HepG2 (cell line): ENCODE data around the gene LEPROT. TPM values are rescaled to one million over a fixed set of nuclear protein-coding genes. Genes with fewer than 3 reads are reported as not detected.

Experiments
- ATAC-seq: fragments of 200-7000 bp; cut with Tn5 transposase; 3 replicates; pipeline ENCODE4 v1.9.1; 2020; ENCODE audit warnings: mild to moderate bottlenecking, moderate library complexity
- BruUV-seq: library from RNA; stranded (reverse); fragments of 400-500 nt; replicated peaks from 2 replicates; lab custom pipeline; 2021; lab: Mats Ljungman, UMichigan
- CTCF ChIA-PET: fragments of 300-600 bp; formaldehyde crosslinking; extraction: SDS; loops from one replicate; lab custom pipeline; 2021; ENCODE audit warnings: low total read pairs, inconsistent platforms, low intra/inter-chr PET ratio; lab: Yijun Ruan, JAX
- POLR2A ChIA-PET: fragments of 350-600 bp; sonication (Branson Sonifier 250); formaldehyde crosslinking; loops from one replicate; lab custom pipeline; 2020; ENCODE audit warnings: antibody characterized with exemption, inconsistent platforms; lab: Yijun Ruan, JAX
- DNase-seq: peaks from one replicate; pipeline ENCODE4 v3.0.0-alpha.2; 2015; ENCODE audit warnings: low spot score
- FAIRE-seq: peaks from 3 replicates; lab custom pipeline; 2011; peaks lifted over from hg19 to GRCh38; lab: Jason Lieb, UNC
- H2AFZ ChIP-seq: one replicate; pipeline ENCODE4 v1.6.1; 2011; ENCODE audit warnings: low read length, inconsistent platforms
- H3K27ac ChIP-seq: fragments of 300-600 bp; 3 replicates; pipeline ENCODE4 v1.8.0; 2011; ENCODE audit warnings: mixed run types, mild to moderate bottlenecking, mixed read lengths, low read length, inconsistent platforms; ENCODE audit not compliant: insufficient read depth; ENCODE audit errors: extremely low read length
- H3K27me3 ChIP-seq, 2 experiments: fragments of 200-600 bp in 1 of 2; 2 replicates in 1 of 2; 3 replicates in 1 of 2; pipeline versions ENCODE4 v1.6.0 to v1.8.0; 2011; ENCODE audit warnings: low read length in 2 of 2, mild to moderate bottlenecking in 2 of 2, moderate library complexity in 2 of 2, inconsistent platforms in 1 of 2; ENCODE audit not compliant: insufficient read depth in 2 of 2, control insufficient read depth in 1 of 2
- H3K36me3 ChIP-seq, 2 experiments: fragments of 200-600 bp in 1 of 2; replicated peaks in 1 of 2; 2 replicates in 1 of 2; 3 replicates in 1 of 2; pipeline versions ENCODE4 v1.5.1 to v1.8.0; 2011; ENCODE audit warnings: low read length in 2 of 2, inconsistent platforms in 1 of 2; ENCODE audit not compliant: insufficient read depth in 2 of 2, control insufficient read depth in 1 of 2
- H3K4me1 ChIP-seq: 2 replicates; pipeline ENCODE4 v1.5.1; 2012; ENCODE audit warnings: low read length, inconsistent platforms; ENCODE audit not compliant: insufficient read depth
- H3K4me2 ChIP-seq: 2 replicates; pipeline ENCODE4 v1.6.0; 2011; ENCODE audit warnings: low read depth, low read length, inconsistent platforms
- H3K4me3 ChIP-seq, 3 experiments: fragments of 200-600 bp in 1 of 3; sonication (generic), shearing (Covaris generic) in 1 of 3; replicated peaks in 1 of 3; 2 replicates each; pipeline ENCODE4 v1.5.1; 2011 to 2016; ENCODE audit warnings: low read length in 3 of 3, inconsistent platforms in 2 of 3, low read depth in 2 of 3, mild to moderate bottlenecking in 2 of 3, control low read depth in 1 of 3, mixed read lengths in 1 of 3; ENCODE audit not compliant: insufficient read depth in 1 of 3
- H3K79me2 ChIP-seq: one replicate; pipeline ENCODE4 v1.6.1; 2011; ENCODE audit warnings: low read length, inconsistent platforms; ENCODE audit not compliant: insufficient read depth
- H3K9ac ChIP-seq: 2 replicates; pipeline ENCODE4 v1.6.0; 2011; ENCODE audit warnings: mild to moderate bottlenecking, low read depth, low read length, inconsistent platforms; ENCODE audit not compliant: insufficient read depth
- H3K9me3 ChIP-seq: 2 replicates; pipeline ENCODE4 v1.5.1; 2012; ENCODE audit warnings: mild to moderate bottlenecking, low read length
- H4K20me1 ChIP-seq: 2 replicates; pipeline ENCODE4 v1.6.0; 2011; ENCODE audit warnings: inconsistent platforms, mild to moderate bottlenecking, low read length, moderate library complexity; ENCODE audit not compliant: insufficient read depth
- GPN1 ChIP-seq: sonication (generic); formaldehyde crosslinking; IDR thresholded peaks from 2 replicates; pipeline ENCODE4 v1.5.1; 2020; ENCODE audit warnings: missing genetic modification reagents, borderline replicate concordance
- HNRNPUL1 ChIP-seq: fragments of 200-400 bp; formaldehyde crosslinking; IDR thresholded peaks from 2 replicates; pipeline ENCODE4 v1.6.1; 2017; ENCODE audit warnings: low read depth, mild to moderate bottlenecking, low read length, moderate library complexity
- PHB2 ChIP-seq: fragments of 450-650 bp; IDR thresholded peaks from 2 replicates; pipeline ENCODE4 v1.6.1; 2018; ENCODE audit not compliant: partially characterized antibody
- REPIN1 ChIP-seq: sonication (generic); formaldehyde crosslinking; IDR thresholded peaks from 2 replicates; pipeline ENCODE4 v1.8.0; 2022; ENCODE audit warnings: missing genetic modification reagents, low read depth, mild to moderate bottlenecking, borderline replicate concordance
- TAF1 ChIP-seq: sonication (generic); formaldehyde crosslinking; IDR thresholded peaks from 2 replicates; pipeline ENCODE4 v1.4.0; 2020; ENCODE audit warnings: missing genetic modification reagents
- ZNF256 ChIP-seq: sonication (generic); formaldehyde crosslinking; conservative IDR thresholded peaks from 2 replicates; pipeline ENCODE4 v1.4.0; 2020; ENCODE audit warnings: missing genetic modification reagents
- ZNF292 ChIP-seq: sonication (generic); formaldehyde crosslinking; IDR thresholded peaks from 2 replicates; pipeline ENCODE4 v1.8.1; 2022; ENCODE audit warnings: mild to moderate bottlenecking, low read depth, missing genetic modification reagents, borderline replicate concordance
- WGBS: methylation state at CpG from one replicate; pipeline ENCODE4 v1.1.6; 2017; ENCODE audit warnings: low lambda C conversion rate; 5-methylcytosine and 5-hydroxymethylcytosine counted together
- in situ Hi-C: cut with HindIII; loops from 2 replicates; pipeline ENCODE4 v1.10.0; 2017; ENCODE audit warnings: low pct_unique_long_range_greater_than_20kb; ENCODE audit not compliant: extremely low pct_ligation_motif_present
- intact Hi-C: fragments of 100-400 bp; cut with micrococcal nuclease; formaldehyde crosslinking; loops from one replicate; pipeline ENCODE4 v1.10.0; 2022; ENCODE audit not compliant: unreplicated experiment
- polyA plus RNA-seq, 8 experiments: library from polyadenylated mRNA; depleted of rRNA in 3 of 8; stranded (reverse) in 7 of 8; unstranded in 1 of 8; fragments of >200 nt; fragmentation: Illumina TruSeq in 4 of 8; extraction: Trizol in 4 of 8; gene quantifications; 2 replicates each; pipeline versions ENCODE4 v1.2.1 to v1.2.3, GENCODE V29; 2011 to 2016; ENCODE audit warnings: low read depth in 4 of 8, missing spikeins in 1 of 8, mixed read lengths in 1 of 8; ENCODE audit not compliant: insufficient read depth in 1 of 8
- total RNA-seq, 5 experiments: library from RNA; depleted of rRNA; stranded (reverse); fragments of >200 nt; fragmentation: Illumina TruSeq; extraction: Trizol; gene quantifications; 2 replicates each; pipeline ENCODE4 v1.2.3, GENCODE V29; 2016; ENCODE audit warnings: low read depth in 1 of 5
- TF ChIP-seq, protein P1 (sequence below): sonication (generic); formaldehyde crosslinking; IDR thresholded peaks from 2 replicates; pipeline ENCODE4 v1.4.0; 2020; ENCODE audit warnings: missing genetic modification reagents, borderline replicate concordance
- TF ChIP-seq, protein P2 (sequence below): sonication (generic); formaldehyde crosslinking; IDR thresholded peaks from 2 replicates; pipeline ENCODE4 v1.4.0; 2020; ENCODE audit warnings: mild to moderate bottlenecking, missing genetic modification reagents
- TF ChIP-seq, protein P3 (sequence below): sonication (generic); formaldehyde crosslinking; IDR thresholded peaks from 2 replicates; pipeline ENCODE4 v1.4.0; 2020; ENCODE audit warnings: mild to moderate bottlenecking, missing genetic modification reagents
- TF ChIP-seq, protein P4 (sequence below): sonication (generic); formaldehyde crosslinking; IDR thresholded peaks from 2 replicates; pipeline ENCODE4 v1.5.0; 2020; ENCODE audit warnings: mild to moderate bottlenecking, missing genetic modification reagents, borderline replicate concordance

LEPROT gene
- total and polyA plus RNA-seq, 2 of the 13 experiments (the other 11 are each of a cell fraction or from before 2014, with no cell fraction given): 36.8 to 51.4 TPM

DNA sequence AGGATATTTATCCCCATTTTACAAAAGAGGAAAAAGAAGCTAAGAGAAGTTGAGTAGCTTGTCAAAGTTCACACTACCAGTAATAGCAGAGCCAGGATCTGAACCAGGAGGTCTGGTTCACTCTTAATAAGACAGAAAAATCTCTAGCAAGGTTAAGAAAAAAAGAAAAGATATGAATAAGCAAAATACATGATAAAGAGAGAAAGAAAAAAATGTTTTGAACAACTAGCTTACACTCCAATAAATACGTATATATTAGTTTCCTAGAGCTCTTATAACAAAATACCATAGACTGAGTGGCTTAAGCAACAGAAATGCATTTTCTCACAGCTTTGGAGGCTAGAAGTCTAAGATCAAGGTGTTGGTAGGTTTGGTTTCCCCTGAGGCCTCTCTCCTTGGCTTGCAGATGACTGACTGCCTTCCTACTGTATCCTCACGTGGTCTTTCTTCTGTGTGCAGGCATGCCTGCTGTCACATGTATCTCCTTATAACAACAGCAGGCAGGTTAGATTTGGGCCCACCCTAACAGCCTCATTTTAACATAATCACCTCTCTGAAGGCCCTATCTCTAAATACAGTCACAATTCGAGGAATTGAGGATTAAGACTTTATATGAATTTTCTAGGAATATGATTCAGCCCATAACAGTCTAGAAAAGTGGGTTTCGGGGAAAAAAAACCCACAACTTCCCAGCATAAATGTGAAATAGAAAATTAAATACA, 60.4 kb downstream of the LEPROT start:
- ChIA-PET CTCF (no interaction called here), POLR2A (interaction anchor here (1.3 kb wide), 1 partner anchor 14 kb away, joined by 3 read pairs; no protein-coding TSS in a partner anchor)
- no peak overlapping the region for H3K9ac ChIP-seq
- H3K9me3 ChIP-seq: no peaks in the 10 kb centered on the region
- no peaks in the 10 kb centered on the region for H3K36me3 ChIP-seq
- H4K20me1 ChIP-seq: no peaks in the 10 kb centered on the region
- DNase-seq (no peak), ATAC-seq (no peak), FAIRE-seq (no peak)
- H3K4me2 ChIP-seq: no peak overlapping the region
- H2AFZ ChIP-seq: no peak overlapping the region
- H3K27ac ChIP-seq: no peak overlapping the region
- BruUV-seq: no TSS peak
- no peaks in the 10 kb centered on the region for H3K79me2 ChIP-seq
- WGBS: 73% methylated on average over 4 of the region's 4 CpGs
- in situ Hi-C loops: no loop called here
- no peaks in the 10 kb centered on the region for H3K27me3 ChIP-seq
- intact Hi-C loops: no loop called here
- peaks cover 60% of the 10 kb centered on the region for H3K4me1 ChIP-seq
- H3K4me3 ChIP-seq: no peak overlapping the region
- no peak for TF ChIP-seq REPIN1 (CRISPR knock-in tag)
- TF ChIP-seq, protein P1, sequence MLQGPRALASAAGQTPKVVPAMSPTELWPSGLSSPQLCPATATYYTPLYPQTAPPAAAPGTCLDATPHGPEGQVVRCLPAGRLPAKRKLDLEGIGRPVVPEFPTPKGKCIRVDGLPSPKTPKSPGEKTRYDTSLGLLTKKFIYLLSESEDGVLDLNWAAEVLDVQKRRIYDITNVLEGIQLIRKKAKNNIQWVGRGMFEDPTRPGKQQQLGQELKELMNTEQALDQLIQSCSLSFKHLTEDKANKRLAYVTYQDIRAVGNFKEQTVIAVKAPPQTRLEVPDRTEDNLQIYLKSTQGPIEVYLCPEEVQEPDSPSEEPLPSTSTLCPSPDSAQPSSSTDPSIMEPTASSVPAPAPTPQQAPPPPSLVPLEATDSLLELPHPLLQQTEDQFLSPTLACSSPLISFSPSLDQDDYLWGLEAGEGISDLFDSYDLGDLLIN: no peak
- TF ChIP-seq TAF1 (CRISPR knock-in tag): no peak
- TF ChIP-seq, protein P2, sequence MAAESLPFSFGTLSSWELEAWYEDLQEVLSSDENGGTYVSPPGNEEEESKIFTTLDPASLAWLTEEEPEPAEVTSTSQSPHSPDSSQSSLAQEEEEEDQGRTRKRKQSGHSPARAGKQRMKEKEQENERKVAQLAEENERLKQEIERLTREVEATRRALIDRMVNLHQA (CRISPR knock-in tag): no peak
- no peak for TF ChIP-seq GPN1 (CRISPR knock-in tag)
- TF ChIP-seq, protein P3, sequence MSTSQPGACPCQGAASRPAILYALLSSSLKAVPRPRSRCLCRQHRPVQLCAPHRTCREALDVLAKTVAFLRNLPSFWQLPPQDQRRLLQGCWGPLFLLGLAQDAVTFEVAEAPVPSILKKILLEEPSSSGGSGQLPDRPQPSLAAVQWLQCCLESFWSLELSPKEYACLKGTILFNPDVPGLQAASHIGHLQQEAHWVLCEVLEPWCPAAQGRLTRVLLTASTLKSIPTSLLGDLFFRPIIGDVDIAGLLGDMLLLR (CRISPR knock-in tag): no peak
- TF ChIP-seq ZNF256 (CRISPR knock-in tag): no peak
- TF ChIP-seq HNRNPUL1: no peak
- TF ChIP-seq, protein P4, sequence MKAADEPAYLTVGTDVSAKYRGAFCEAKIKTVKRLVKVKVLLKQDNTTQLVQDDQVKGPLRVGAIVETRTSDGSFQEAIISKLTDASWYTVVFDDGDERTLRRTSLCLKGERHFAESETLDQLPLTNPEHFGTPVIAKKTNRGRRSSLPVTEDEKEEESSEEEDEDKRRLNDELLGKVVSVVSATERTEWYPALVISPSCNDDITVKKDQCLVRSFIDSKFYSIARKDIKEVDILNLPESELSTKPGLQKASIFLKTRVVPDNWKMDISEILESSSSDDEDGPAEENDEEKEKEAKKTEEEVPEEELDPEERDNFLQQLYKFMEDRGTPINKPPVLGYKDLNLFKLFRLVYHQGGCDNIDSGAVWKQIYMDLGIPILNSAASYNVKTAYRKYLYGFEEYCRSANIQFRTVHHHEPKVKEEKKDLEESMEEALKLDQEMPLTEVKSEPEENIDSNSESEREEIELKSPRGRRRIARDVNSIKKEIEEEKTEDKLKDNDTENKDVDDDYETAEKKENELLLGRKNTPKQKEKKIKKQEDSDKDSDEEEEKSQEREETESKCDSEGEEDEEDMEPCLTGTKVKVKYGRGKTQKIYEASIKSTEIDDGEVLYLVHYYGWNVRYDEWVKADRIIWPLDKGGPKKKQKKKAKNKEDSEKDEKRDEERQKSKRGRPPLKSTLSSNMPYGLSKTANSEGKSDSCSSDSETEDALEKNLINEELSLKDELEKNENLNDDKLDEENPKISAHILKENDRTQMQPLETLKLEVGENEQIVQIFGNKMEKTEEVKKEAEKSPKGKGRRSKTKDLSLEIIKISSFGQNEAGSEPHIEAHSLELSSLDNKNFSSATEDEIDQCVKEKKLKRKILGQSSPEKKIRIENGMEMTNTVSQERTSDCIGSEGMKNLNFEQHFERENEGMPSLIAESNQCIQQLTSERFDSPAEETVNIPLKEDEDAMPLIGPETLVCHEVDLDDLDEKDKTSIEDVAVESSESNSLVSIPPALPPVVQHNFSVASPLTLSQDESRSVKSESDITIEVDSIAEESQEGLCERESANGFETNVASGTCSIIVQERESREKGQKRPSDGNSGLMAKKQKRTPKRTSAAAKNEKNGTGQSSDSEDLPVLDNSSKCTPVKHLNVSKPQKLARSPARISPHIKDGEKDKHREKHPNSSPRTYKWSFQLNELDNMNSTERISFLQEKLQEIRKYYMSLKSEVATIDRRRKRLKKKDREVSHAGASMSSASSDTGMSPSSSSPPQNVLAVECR (CRISPR knock-in tag): no peak
- no peak for TF ChIP-seq ZNF292 (CRISPR knock-in tag)
- TF ChIP-seq PHB2: no peak
